Heart left ventricle (tissue), 13 donors: ENCODE data around the gene SOX30.

ENCODE experiments used
- CTCF ChIP-seq, 12 donors: fragments of 200-600 bp; sonication (generic) in 4 of 12; IDR thresholded peaks; one replicate each; pipeline versions ENCODE4 v1.5.0 to v1.8.0; 2018 to 2022; ENCODE audit warnings: antibody characterized with exemption in 12 of 12, mild to moderate bottlenecking in 5 of 12
- POLR2A ChIP-seq, 2 donors: fragments of 450-650 bp; IDR thresholded peaks; one replicate each; pipeline ENCODE4 v1.6.1; 2017; ENCODE audit warnings: antibody characterized with exemption in 2 of 2, mild to moderate bottlenecking in 2 of 2, moderate library complexity in 2 of 2
- donor health status: ischemic (EF 13 %, LVEDD 7.1; RV severe dilation, severe dysfunction).
- donor health status: DM: no; HTN: yes; CAD: no.
- donor health status: DM: no; HTN: no; CAD: no.
- donor health status: ischemic (EF 25% LVEDD 6.9; RV normal size, moderate dysfunction).
- donor health status: ischemic (EF 25% LVEDD 5.7; RV mildly dilated, moderate dysfunction).
- donor health status: ischemic (EF 35%, LVEDD 5.7; RV mildly dilated, moderate dysfunction).
- donor health status: nonischemic (EF 11% LVEDD 7.7; RV severe dilation, severe dysfunction).
- donor health status: DM: yes; HTN: yes; CAD: no.
- donor health status: PGD.
- donor health status: ischemic (EF 29% LVEDD 5.4; RV normal size, mild dysfunction).
- donor health status: nonischemic (EF 23%, LVEDD 6.1; RV moderate dilation, normal function).

GRCh38 chr5:157689942-157690689 is 37.9 kb upstream of the SOX30 start:
- TF ChIP-seq CTCF (IDR thresholded peaks at IDR 0.05): peak in 1 of 12 donors; percentile 11
- no peak for TF ChIP-seq POLR2A (IDR thresholded peaks at IDR 0.05)
